ENCODE measurements around the gene TMEM161B.
"Not testable (repeated sequence)": the region's sequence is repeated elsewhere in the genome, so short reads cannot be mapped to it uniquely, and the experiment has no call there.

Gene TMEM161B

GRCh38 chr5:88268385-88269184 lies at the start of gene TMEM161B:
TSS of gene TMEM161B (minus strand) at chr5:88268845. CDS start at chr5:88268723, 122 bp downstream.
- DNase-seq, result peak; percentile 86

GRCh38 chr5:88304356-88304755 lies 35.7 kb upstream of the TMEM161B start:
- no peak for DNase-seq

- DNase-seq, result no peak
Measured at GRCh38 chr5:88298425-88298824, 29.8 kb upstream of the TMEM161B start.

GRCh38 chr5:88290801-88291200 lies 22.2 kb upstream of the TMEM161B start:
- no peak for DNase-seq

- no peak for DNase-seq
Measured at GRCh38 chr5:88288528-88289197, 20.0 kb upstream of the TMEM161B start.

- no peak for DNase-seq
Measured at GRCh38 chr5:88287846-88288527, 19.3 kb upstream of the TMEM161B start.

- DNase-seq, result no peak
Measured at GRCh38 chr5:88287302-88287701, 18.7 kb upstream of the TMEM161B start.

GRCh38 chr5:88283690-88284089 lies 15.0 kb upstream of the TMEM161B start:
- no peak for DNase-seq

GRCh38 chr5:88281322-88281721 lies 12.7 kb upstream of the TMEM161B start:
- DNase-seq, result no peak

GRCh38 chr5:88279584-88279983 lies 10.9 kb upstream of the TMEM161B start:
- no peak for DNase-seq

GRCh38 chr5:88276378-88276777 lies 7.7 kb upstream of the TMEM161B start:
- DNase-seq, result no peak

GRCh38 chr5:88275581-88275980 lies 6.9 kb upstream of the TMEM161B start:
- no peak for DNase-seq

GRCh38 chr5:88269222-88269771 lies 652 bp upstream of the TMEM161B start:
- no peak for DNase-seq

GRCh38 chr5:88264565-88264964 lies 4.1 kb downstream of the TMEM161B start:
- not testable (repeated sequence) for DNase-seq

- DNase-seq, result no peak
Measured at GRCh38 chr5:88263349-88263748, 5.3 kb downstream of the TMEM161B start.

GRCh38 chr5:88262116-88262515 lies 6.5 kb downstream of the TMEM161B start:
- DNase-seq, result no peak

- DNase-seq, result no peak
Measured at GRCh38 chr5:88258636-88259035, 10.0 kb downstream of the TMEM161B start.

- DNase-seq, result no peak
Measured at GRCh38 chr5:88256872-88257271, 11.8 kb downstream of the TMEM161B start.

- no peak for DNase-seq
Measured at GRCh38 chr5:88256037-88256436, 12.6 kb downstream of the TMEM161B start.

- DNase-seq, result no peak
Measured at GRCh38 chr5:88254320-88254719, 14.3 kb downstream of the TMEM161B start.

- no peak for DNase-seq
Measured at GRCh38 chr5:88251048-88251711, 17.5 kb downstream of the TMEM161B start.

GRCh38 chr5:88250010-88250409 lies 18.6 kb downstream of the TMEM161B start:
- DNase-seq, result no peak

Measured in NCI-H1092 (cell line).